Measurements from ENCODE around the gene MRPL41.
"Not testable (repeated sequence)": the region's sequence is repeated elsewhere in the genome, so short reads cannot be mapped to it uniquely, and the experiment has no call there.

MRPL41 gene

DNA sequence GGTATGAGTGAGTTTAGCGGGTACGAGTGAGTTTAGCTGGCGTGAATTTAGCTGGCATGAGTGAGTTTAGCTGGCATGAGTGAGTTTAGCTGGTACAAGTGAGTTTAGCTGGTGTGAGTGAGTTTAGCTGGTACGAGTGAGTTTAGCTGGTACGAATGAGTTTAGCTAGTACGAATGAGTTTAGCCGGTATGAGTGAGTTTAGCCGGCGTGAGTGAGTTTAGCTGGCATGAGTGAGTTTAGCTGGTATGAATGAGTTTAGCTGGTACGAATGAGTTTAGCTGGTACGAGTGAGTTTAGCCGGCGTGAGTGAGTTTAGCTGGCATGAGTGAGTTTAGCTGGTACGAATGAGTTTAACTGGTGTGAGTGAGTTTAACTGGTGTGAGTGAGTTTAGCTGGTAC, 42.5 kb upstream of the MRPL41 start:
- in situ Hi-C loops (cut with MboI; ENCODE audit: low sequenced_read_pairs, unreplicated experiment): no loop called here
- no peak for DNase-seq (ENCODE audit: low spot score)
- TF ChIP-seq, protein P1, sequence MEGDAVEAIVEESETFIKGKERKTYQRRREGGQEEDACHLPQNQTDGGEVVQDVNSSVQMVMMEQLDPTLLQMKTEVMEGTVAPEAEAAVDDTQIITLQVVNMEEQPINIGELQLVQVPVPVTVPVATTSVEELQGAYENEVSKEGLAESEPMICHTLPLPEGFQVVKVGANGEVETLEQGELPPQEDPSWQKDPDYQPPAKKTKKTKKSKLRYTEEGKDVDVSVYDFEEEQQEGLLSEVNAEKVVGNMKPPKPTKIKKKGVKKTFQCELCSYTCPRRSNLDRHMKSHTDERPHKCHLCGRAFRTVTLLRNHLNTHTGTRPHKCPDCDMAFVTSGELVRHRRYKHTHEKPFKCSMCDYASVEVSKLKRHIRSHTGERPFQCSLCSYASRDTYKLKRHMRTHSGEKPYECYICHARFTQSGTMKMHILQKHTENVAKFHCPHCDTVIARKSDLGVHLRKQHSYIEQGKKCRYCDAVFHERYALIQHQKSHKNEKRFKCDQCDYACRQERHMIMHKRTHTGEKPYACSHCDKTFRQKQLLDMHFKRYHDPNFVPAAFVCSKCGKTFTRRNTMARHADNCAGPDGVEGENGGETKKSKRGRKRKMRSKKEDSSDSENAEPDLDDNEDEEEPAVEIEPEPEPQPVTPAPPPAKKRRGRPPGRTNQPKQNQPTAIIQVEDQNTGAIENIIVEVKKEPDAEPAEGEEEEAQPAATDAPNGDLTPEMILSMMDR (IDR thresholded peaks at IDR 0.05; ENCODE audit: borderline replicate concordance, control extremely low read depth, extremely low read depth, insufficient read depth, missing control alignments): no peak

DNA sequence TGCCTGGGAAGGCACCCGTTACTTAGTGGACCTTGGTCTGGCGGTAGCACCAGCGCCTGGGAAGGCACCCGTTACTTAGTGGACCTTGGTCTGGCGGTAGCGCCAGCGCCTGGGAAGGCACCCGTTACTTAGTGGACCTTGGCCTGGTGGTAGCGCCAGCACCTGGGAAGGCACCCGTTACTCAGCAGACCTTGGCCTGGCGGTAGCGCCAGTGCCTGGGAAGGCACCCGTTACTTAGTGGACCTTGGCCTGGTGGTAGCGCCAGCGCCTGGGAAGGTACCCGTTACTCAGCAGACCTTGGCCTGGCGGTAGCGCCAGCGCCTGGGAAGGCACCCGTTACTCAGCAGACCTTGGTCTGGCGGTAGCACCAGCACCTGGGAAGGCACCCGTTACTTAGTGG, 40.6 kb upstream of the MRPL41 start:
- in situ Hi-C loops (cut with MboI; ENCODE audit: low sequenced_read_pairs, unreplicated experiment); DNase-seq (ENCODE audit: low spot score): not testable (repeated sequence)

DNA sequence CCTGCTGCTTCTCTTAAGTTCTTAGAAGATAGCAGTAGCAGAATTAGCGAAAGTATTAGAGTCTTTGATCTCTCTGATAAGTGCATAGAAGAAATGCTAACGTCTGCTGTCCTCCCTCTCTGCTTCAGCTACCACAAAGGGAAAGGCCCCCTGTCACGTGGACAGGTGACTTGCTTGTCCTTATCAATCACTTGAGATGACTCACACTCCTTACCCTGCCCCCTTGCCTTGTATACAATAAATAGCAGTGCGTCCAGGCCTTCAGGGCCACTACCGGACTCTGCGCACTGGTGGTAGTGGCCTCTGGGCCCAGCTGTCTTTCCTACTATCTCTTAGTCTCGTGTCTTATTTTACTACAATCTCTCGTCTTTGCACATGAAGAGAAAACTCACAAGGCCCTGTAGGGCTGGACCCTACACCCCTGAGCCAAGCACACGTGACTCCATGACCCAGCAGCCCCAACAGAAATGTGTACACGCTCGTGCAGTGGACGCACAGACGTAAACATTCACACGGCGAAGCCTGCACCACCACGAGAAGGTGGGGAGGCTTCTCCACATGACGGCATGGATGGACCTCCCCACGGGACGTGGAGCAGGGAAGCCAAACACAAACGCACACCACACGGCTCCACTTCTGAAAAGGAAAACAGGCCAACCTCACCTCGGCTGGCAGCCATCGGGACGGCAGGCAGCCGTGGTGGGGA, 39.8 kb upstream of the MRPL41 start:
- in situ Hi-C loops (cut with MboI; ENCODE audit: low sequenced_read_pairs, unreplicated experiment): no loop called here

DNA sequence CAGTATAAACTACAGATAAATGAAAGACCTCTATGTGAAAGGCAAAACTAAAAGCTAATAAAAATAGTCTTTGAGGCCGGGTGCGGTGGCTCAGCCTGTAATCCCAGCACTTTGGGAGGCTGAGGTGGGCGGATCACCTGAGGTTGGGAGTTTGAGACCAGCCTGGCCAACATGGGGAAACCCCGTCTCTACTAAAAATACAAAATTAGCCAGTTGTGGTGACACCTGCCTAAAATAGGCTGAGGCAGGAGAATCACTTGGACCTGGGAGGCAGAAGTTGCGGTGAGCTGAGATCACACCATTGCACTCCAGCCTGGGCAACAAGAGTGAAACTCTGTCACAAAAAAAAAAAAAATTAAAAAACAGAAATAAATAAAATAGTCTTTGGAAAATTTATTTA, 38.5 kb upstream of the MRPL41 start:
- in situ Hi-C loops (cut with MboI; ENCODE audit: low sequenced_read_pairs, unreplicated experiment); DNase-seq (ENCODE audit: low spot score): not testable (repeated sequence)

More for the DNA sequence above, 39.8 kb upstream of the MRPL41 start:
- TF ChIP-seq, protein P1 (IDR thresholded peaks at IDR 0.05; ENCODE audit: borderline replicate concordance, control extremely low read depth, extremely low read depth, insufficient read depth, missing control alignments): no peak
- DNase-seq (ENCODE audit: low spot score): no peak

DNA sequence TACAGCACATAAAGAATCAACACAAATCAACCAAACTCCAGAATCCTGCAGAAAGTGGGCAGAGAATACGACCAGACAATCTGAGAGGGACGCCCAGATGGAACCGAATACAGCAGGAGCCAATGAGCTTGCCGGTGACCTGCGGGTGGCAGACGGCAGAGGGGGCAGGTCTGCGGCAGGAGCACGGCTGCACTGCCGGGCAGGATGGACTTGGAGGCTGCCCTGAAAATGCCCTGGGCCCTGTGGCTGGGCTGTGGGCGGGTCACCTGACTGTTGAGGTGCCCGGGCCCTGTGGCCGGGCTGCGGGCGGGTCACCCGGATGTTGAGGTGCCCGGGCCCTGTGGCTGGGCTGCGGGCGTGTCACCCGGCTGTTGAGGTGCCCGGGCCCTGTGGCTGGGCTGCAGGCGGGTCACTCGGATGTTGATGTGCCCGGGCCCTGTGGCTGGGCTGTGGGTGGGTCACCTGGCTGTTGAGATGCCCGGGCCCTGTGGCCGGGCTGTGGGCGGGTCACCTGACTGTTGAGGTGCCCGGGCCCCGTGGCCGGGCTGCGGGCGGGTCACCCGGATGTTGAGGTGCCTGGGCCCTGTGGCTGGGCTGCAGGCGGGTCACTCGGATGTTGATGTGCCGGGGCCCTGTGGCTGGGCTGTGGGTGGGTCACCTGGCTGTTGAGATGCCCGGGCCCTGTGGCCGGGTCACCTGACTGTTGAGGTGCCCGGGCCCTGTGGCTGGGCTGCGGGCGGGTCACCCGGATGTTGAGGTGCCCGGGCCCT, 37.7 kb upstream of the MRPL41 start:
- in situ Hi-C loops (cut with MboI; ENCODE audit: low sequenced_read_pairs, unreplicated experiment): not testable (repeated sequence)

DNA sequence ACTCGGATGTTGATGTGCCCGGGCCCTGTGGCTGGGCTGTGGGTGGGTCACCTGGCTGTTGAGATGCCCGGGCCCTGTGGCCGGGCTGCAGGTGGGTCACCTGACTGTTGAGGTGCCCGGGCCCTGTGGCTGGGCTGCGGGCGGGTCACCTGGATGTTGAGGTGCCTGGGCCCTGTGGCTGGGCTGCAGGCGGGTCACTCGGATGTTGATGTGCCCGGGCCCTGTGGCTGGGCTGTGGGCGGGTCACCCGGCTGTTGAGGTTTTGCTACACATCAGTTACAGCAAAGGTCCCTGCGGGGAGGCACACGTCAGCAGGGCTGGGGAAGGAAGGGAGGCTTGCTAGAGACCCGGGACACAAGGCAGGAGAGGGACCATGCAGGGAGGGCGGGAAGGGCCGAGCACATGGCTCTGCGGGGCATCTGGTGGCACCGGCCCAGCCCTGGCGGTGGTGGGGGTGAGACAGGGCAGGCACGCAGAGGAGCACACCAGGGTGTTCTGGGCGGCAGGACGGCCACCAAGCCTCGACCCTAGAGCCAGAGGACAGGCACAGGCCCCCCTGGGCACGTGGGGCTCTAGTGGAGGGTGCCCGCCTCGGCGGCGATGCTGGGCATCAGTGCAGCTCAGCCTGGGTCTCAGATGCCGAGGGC, 36.9 kb upstream of the MRPL41 start:
- no peak for DNase-seq (ENCODE audit: low spot score)
- in situ Hi-C loops (cut with MboI; ENCODE audit: low sequenced_read_pairs, unreplicated experiment): no loop called here
- TF ChIP-seq, protein P1 (IDR thresholded peaks at IDR 0.05; ENCODE audit: borderline replicate concordance, control extremely low read depth, extremely low read depth, insufficient read depth, missing control alignments): no peak

More for the DNA sequence above, 37.7 kb upstream of the MRPL41 start:
- DNase-seq (ENCODE audit: low spot score): not testable (repeated sequence)

DNA sequence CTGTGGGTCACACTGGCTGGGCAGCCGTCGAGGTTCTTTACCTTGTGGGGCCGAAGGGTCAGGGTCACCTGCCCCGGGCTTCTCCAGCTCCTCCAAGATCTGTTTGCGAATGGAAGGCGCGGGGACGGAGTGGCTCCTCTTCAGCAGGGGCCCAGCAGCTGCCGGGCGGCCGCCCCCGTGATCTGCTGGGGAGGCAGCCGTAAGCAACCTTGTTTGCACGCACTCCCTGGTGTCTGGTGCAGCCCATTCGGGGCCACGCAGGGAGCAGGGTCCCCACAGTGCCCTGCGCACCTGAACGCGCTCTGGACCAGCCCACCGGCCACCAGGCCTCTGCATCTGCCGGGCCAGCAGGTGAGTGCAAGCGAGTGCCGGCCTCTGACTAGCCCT, 36.3 kb upstream of the MRPL41 start:
- TF ChIP-seq, protein P1 (IDR thresholded peaks at IDR 0.05; ENCODE audit: borderline replicate concordance, control extremely low read depth, extremely low read depth, insufficient read depth, missing control alignments): no peak
- in situ Hi-C loops (cut with MboI; ENCODE audit: low sequenced_read_pairs, unreplicated experiment): no loop called here
- no peak for DNase-seq (ENCODE audit: low spot score)

Measured in GM13976 (cell line).